Measurements from ENCODE around the gene TSPAN33. TPM values are rescaled to one million over a fixed set of nuclear protein-coding genes. Genes with fewer than 3 reads are reported as not detected.

The TSPAN33 gene
- total RNA-seq, 1 donor from 2014 or later: 13.8 TPM

- TF ChIP-seq, protein P1, sequence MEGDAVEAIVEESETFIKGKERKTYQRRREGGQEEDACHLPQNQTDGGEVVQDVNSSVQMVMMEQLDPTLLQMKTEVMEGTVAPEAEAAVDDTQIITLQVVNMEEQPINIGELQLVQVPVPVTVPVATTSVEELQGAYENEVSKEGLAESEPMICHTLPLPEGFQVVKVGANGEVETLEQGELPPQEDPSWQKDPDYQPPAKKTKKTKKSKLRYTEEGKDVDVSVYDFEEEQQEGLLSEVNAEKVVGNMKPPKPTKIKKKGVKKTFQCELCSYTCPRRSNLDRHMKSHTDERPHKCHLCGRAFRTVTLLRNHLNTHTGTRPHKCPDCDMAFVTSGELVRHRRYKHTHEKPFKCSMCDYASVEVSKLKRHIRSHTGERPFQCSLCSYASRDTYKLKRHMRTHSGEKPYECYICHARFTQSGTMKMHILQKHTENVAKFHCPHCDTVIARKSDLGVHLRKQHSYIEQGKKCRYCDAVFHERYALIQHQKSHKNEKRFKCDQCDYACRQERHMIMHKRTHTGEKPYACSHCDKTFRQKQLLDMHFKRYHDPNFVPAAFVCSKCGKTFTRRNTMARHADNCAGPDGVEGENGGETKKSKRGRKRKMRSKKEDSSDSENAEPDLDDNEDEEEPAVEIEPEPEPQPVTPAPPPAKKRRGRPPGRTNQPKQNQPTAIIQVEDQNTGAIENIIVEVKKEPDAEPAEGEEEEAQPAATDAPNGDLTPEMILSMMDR (conservative IDR thresholded peaks at IDR 0.05): no peak
- Mint-ChIP-seq H3K4me3 (no peak overlapping the region), H3K9me3 (no peaks in the 10 kb centered on the region), H3K27me3 (no peaks in the 10 kb centered on the region), H3K36me3 (no peaks in the 10 kb centered on the region), H3K27ac (no peak overlapping the region), H3K4me1 (ENCODE audit: unreplicated experiment) (peaks cover 19% of the 10 kb centered on the region)
- no peak for DNase-seq (ENCODE audit: extremely low spot score, unreplicated experiment)
These were observed 40.8 kb upstream of the TSPAN33 start for GRCh38 chr7:129103561-129104324.

DNA sequence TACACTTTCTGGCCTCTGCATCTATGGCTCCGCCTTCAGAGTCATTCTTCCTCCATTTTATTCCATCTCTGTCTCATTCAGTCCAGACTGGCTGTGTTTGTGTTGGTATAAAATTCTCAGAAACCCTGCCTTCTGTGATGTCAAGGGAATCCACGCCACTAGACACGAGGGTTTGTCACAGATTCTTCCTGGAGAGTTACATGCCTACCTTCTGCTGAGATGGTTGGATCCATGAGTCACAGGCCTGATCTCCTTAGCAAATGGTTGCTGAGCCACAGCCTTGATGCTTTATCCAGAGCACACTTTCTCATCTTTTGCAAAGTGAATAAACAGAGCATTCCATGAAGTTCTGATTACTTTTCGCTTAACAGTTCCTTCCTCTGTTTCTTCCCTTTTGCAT, 35.9 kb upstream of the TSPAN33 start:
- no peak overlapping the region for H3K4me3 Mint-ChIP-seq
- H3K27me3 Mint-ChIP-seq: no peaks in the 10 kb centered on the region
- no peak overlapping the region for H3K27ac Mint-ChIP-seq
- no peak for DNase-seq (ENCODE audit: extremely low spot score, unreplicated experiment)
- TF ChIP-seq, protein P1 (conservative IDR thresholded peaks at IDR 0.05): no peak
- H3K4me1 Mint-ChIP-seq (ENCODE audit: unreplicated experiment): no peaks in the 10 kb centered on the region
- H3K36me3 Mint-ChIP-seq: no peaks in the 10 kb centered on the region
- H3K9me3 Mint-ChIP-seq: no peaks in the 10 kb centered on the region

DNA sequence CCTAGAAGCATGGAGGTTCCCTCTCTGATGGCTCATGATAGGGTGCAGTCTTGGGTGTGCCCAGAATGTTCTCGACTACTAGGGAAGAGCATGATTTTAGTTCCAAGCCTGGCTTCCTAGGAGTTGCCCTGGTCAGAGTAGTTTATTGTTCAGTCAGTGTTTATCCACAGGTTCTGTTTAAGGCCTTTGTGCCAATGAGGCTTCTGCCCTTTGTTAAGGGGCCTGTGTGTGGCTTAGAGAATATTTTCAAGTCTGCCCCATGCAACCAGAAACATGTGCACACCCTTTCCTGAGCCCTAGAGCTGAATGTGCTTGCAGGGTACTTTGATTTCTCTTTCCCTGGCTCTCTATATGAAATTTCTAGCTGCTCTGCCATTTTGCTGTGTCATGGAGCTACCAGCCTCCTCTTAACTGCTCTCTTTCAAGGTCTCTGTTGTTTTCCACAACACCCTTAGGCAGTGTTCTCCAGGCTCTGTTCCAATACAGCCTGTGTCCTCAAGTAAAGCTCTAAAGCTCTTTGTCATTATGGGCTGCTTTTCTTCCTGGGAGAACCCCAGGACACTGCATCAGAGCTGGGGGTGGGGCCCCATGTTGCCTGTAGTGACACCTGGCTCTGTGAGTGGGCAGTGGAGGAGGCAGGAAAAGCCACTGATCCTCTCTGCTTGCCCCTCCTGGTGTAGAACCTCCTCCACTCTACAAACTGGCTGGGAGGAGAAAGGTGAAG, 34.1 kb upstream of the TSPAN33 start:
- no peak for DNase-seq (ENCODE audit: extremely low spot score, unreplicated experiment)
- TF ChIP-seq, protein P1 (conservative IDR thresholded peaks at IDR 0.05): no peak
- Mint-ChIP-seq H3K4me1 (ENCODE audit: unreplicated experiment) (no peaks in the 10 kb centered on the region), H3K27ac (no peak overlapping the region), H3K36me3 (no peaks in the 10 kb centered on the region), H3K4me3 (no peak overlapping the region), H3K9me3 (no peaks in the 10 kb centered on the region), H3K27me3 (no peaks in the 10 kb centered on the region)

DNA sequence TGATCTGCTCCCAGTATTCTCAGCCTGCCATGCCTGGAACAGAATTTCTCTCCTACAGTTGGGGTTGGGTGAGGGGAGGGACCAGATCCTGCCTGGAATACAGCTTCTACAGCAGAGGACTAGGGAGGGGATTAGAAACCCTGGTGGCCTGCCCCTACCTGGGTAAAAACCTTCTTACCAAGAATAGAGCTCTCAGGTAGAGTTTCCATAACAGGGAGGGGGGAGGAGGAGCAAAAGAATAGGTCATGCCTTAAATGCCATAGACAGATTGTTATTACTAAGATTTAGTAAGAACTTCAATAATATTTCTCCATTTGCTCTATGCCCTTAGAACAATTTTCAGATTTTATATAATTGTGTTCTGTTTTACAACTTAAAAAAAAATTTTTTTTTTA, 33.5 kb upstream of the TSPAN33 start:
- no peaks in the 10 kb centered on the region for H3K9me3 Mint-ChIP-seq
- no peaks in the 10 kb centered on the region for H3K36me3 Mint-ChIP-seq
- no peak overlapping the region for H3K27ac Mint-ChIP-seq
- no peaks in the 10 kb centered on the region for H3K4me1 Mint-ChIP-seq (ENCODE audit: unreplicated experiment)
- TF ChIP-seq, protein P1 (conservative IDR thresholded peaks at IDR 0.05): no peak
- no peak for DNase-seq (ENCODE audit: extremely low spot score, unreplicated experiment)
- no peak overlapping the region for H3K4me3 Mint-ChIP-seq
- H3K27me3 Mint-ChIP-seq: no peaks in the 10 kb centered on the region

DNA sequence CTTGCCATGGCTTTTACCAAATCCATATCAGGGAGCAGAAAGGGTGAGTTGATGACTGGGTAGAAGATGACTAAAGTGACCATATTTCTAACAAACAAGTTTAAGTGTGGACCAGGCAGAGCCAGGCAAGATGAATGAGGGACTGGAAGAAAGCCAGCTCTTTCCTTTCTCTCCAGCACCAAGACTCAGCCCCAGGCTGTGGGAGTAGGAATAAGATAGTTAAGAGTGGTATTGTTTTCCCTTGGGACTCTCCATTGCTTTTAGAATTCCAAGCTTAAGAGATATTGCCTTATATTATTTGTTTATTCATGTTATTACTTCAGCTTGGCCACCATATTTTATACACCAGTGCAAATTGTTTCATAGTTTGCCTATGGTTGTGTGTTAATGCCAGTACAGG, 28.8 kb upstream of the TSPAN33 start:
- TF ChIP-seq, protein P1 (conservative IDR thresholded peaks at IDR 0.05): no peak

More for the DNA sequence above, 28.8 kb upstream of the TSPAN33 start:
- Mint-ChIP-seq H3K36me3 (no peaks in the 10 kb centered on the region), H3K4me3 (no peak overlapping the region), H3K4me1 (ENCODE audit: unreplicated experiment) (no peaks in the 10 kb centered on the region), H3K27me3 (peaks cover 3% of the 10 kb centered on the region), H3K27ac (no peak overlapping the region), H3K9me3 (peaks cover 10% of the 10 kb centered on the region)
- DNase-seq (ENCODE audit: extremely low spot score, unreplicated experiment): no peak
